GM12864 (cell line): ENCODE measurements around the gene LARP4B.
A peak's percentile ranks its signal among the peaks of the same experiment; 100 is the strongest.

Source experiments
- DNase-seq: peaks from one replicate; pipeline ENCODE4 v3.0.0-alpha.2; 2011; ENCODE audit warnings: low read depth
- H3K4me3 ChIP-seq: 2 replicates; pipeline ENCODE4 v1.5.1; 2011; ENCODE audit warnings: mild to moderate bottlenecking, low read depth, low read length, control low read depth
- CTCF ChIP-seq: IDR thresholded peaks from 2 replicates; pipeline ENCODE4 v1.5.1; 2011; ENCODE audit warnings: low read depth, mild to moderate bottlenecking, moderate library complexity, low read length, control low read depth, inconsistent platforms; ENCODE audit errors: missing control alignments

Gene LARP4B

GRCh38 chr10:948347-948746 lies 16.8 kb upstream of the LARP4B start:
- no peak for DNase-seq
- H3K4me3 ChIP-seq, result no peak overlapping the region
- TF ChIP-seq CTCF, result no peak

GRCh38 chr10:947881-948280 lies 16.4 kb upstream of the LARP4B start:
- no peak overlapping the region for H3K4me3 ChIP-seq
- DNase-seq, result no peak
- no peak for TF ChIP-seq CTCF

GRCh38 chr10:947051-947450 lies 15.5 kb upstream of the LARP4B start:
- no peak overlapping the region for H3K4me3 ChIP-seq
- DNase-seq, result no peak
- no peak for TF ChIP-seq CTCF

GRCh38 chr10:945778-946177 lies 14.3 kb upstream of the LARP4B start:
- H3K4me3 ChIP-seq, result no peak overlapping the region
- TF ChIP-seq CTCF, result no peak
- DNase-seq, result no peak

GRCh38 chr10:944034-944831 lies 12.7 kb upstream of the LARP4B start:
- DNase-seq, result no peak
- peak overlapping the region; percentile 7 for H3K4me3 ChIP-seq
- no peak for TF ChIP-seq CTCF

GRCh38 chr10:943334-944033 lies 12.0 kb upstream of the LARP4B start:
- no peak for DNase-seq
- H3K4me3 ChIP-seq, result no peak overlapping the region; the same call in 1 of the 2 replicates
- no peak for TF ChIP-seq CTCF
